Endothelial cell of umbilical vein (primary cell): ENCODE results near the gene FOXK1. TPM values are rescaled to one million over a fixed set of nuclear protein-coding genes. Genes with fewer than 3 reads are reported as not detected.

Experiments
- BruUV-seq: library from RNA; stranded (reverse); fragments of 400-500 nt; replicated peaks from 2 replicates; lab custom pipeline; 2021; lab: Mats Ljungman, UMichigan
- CTCF ChIA-PET: fragments of 300-600, 350-600 bp; sonication (Branson Sonifier 250); formaldehyde crosslinking; loops from one replicate; lab custom pipeline; 2021; ENCODE audit warnings: antibody characterized with exemption, inconsistent platforms; lab: Charles Lee
- POLR2A ChIA-PET: fragments of 300-600, 350-600 bp; sonication (Branson Sonifier 250); formaldehyde crosslinking; loops from one replicate; lab custom pipeline; 2021; ENCODE audit warnings: antibody characterized with exemption, inconsistent platforms; lab: Charles Lee
- DNase-seq: peaks from one replicate; pipeline ENCODE4 v3.0.0-alpha.2; 2011; ENCODE audit warnings: low read depth, low spot score
- FAIRE-seq: peaks from 2 replicates; lab custom pipeline; 2011; peaks lifted over from hg19 to GRCh38; lab: Jason Lieb, UNC
- H2AFZ ChIP-seq: 2 replicates; pipeline ENCODE4 v1.6.0; 2012; ENCODE audit warnings: low read depth, low read length, control low read depth, inconsistent platforms
- H3K27ac ChIP-seq: 2 replicates; pipeline ENCODE4 v1.5.1; 2011; ENCODE audit warnings: low read depth, mild to moderate bottlenecking, control low read depth, low read length, moderate library complexity; ENCODE audit not compliant: insufficient read depth
- H3K27me3 ChIP-seq, 2 experiments: 2 replicates each; pipeline versions ENCODE4 v1.6.0 to v1.6.1; 2011; ENCODE audit warnings: low read length in 2 of 2, mixed read lengths in 1 of 2; ENCODE audit not compliant: control insufficient read depth in 2 of 2, insufficient read depth in 2 of 2
- H3K36me3 ChIP-seq, 2 experiments: 2 replicates in 1 of 2; 3 replicates in 1 of 2; pipeline ENCODE4 v1.5.1; 2011; ENCODE audit warnings: low read length in 2 of 2, mild to moderate bottlenecking in 1 of 2, moderate library complexity in 1 of 2; ENCODE audit not compliant: control insufficient read depth in 2 of 2, insufficient read depth in 2 of 2; ENCODE audit errors: extremely low read depth in 1 of 2
- H3K4me1 ChIP-seq: 3 replicates; pipeline ENCODE4 v1.5.1; 2011; ENCODE audit warnings: mild to moderate bottlenecking, low read length; ENCODE audit not compliant: control insufficient read depth, insufficient read depth; ENCODE audit errors: extremely low read depth
- H3K4me2 ChIP-seq: 2 replicates; pipeline ENCODE4 v1.6.1; 2011; ENCODE audit warnings: low read length, control low read depth, mixed read lengths; ENCODE audit not compliant: insufficient read depth
- H3K4me3 ChIP-seq, 3 experiments: fragments of 200-600 bp in 1 of 3; sonication (generic), shearing (Covaris generic) in 1 of 3; replicated peaks in 1 of 3; 2 replicates each; pipeline ENCODE4 v1.5.1; 2011 to 2016; ENCODE audit warnings: control low read depth in 3 of 3, low read length in 3 of 3, mild to moderate bottlenecking in 2 of 3, inconsistent platforms in 1 of 3, low read depth in 1 of 3, moderate library complexity in 1 of 3; ENCODE audit not compliant: insufficient read depth in 1 of 3
- H3K79me2 ChIP-seq: 2 replicates; pipeline ENCODE4 v1.6.0; 2012; ENCODE audit warnings: low read length, inconsistent platforms; ENCODE audit not compliant: control insufficient read depth, insufficient read depth
- H3K9ac ChIP-seq: replicated peaks from 2 replicates; pipeline ENCODE3; 2011; ENCODE audit warnings: low read length, control low read depth; ENCODE audit not compliant: insufficient read depth; ENCODE audit errors: extremely low read depth
- H3K9me1 ChIP-seq: replicated peaks from 3 replicates; pipeline ENCODE4 v1.6.0; 2011; ENCODE audit warnings: mild to moderate bottlenecking, low read length; ENCODE audit not compliant: control insufficient read depth, insufficient read depth; ENCODE audit errors: extremely low read depth
- H3K9me3 ChIP-seq: replicated peaks from 2 replicates; pipeline ENCODE4 v1.5.1; 2012; ENCODE audit warnings: low read length, inconsistent platforms; ENCODE audit not compliant: control insufficient read depth, insufficient read depth
- H4K20me1 ChIP-seq: replicated peaks from 2 replicates; pipeline ENCODE3; 2011; ENCODE audit warnings: mild to moderate bottlenecking, low read length; ENCODE audit not compliant: control insufficient read depth, insufficient read depth; ENCODE audit errors: extremely low read depth
- EZH2 ChIP-seq: IDR thresholded peaks from 2 replicates; pipeline ENCODE4 v1.6.1; 2012; ENCODE audit warnings: borderline replicate concordance, low read depth, mild to moderate bottlenecking, moderate library complexity, low read length, inconsistent platforms; ENCODE audit not compliant: severe bottlenecking
- GATA2 ChIP-seq: IDR thresholded peaks from 2 replicates; pipeline ENCODE4 v1.7.0; 2011; ENCODE audit warnings: low read depth, mild to moderate bottlenecking, moderate library complexity, mixed read lengths, low read length; ENCODE audit not compliant: insufficient read length, insufficient read depth
- JUN ChIP-seq: IDR thresholded peaks from 2 replicates; pipeline ENCODE4 v1.6.1; 2011; ENCODE audit warnings: borderline replicate concordance, low read depth; ENCODE audit not compliant: insufficient read length, insufficient read depth
- MYC ChIP-seq: IDR thresholded peaks from one replicate; pipeline ENCODE4 v1.6.1; 2011; ENCODE audit warnings: mild to moderate bottlenecking, low read depth, low read length
- POLR2AphosphoS5 ChIP-seq: IDR thresholded peaks from 2 replicates; pipeline ENCODE4 v1.6.1; 2012; ENCODE audit warnings: low read depth, mild to moderate bottlenecking, control low read depth, low read length, moderate library complexity; ENCODE audit not compliant: insufficient read depth
- dilution Hi-C: fragments of 300-500 bp; cut with MboI; formaldehyde crosslinking; loops from one replicate; pipeline ENCODE4 v1.15.0; 2019; ENCODE audit warnings: low sequenced_read_pairs; ENCODE audit not compliant: extremely low pct_ligation_motif_present
- intact Hi-C: fragments of 100-400 bp; cut with micrococcal nuclease; formaldehyde crosslinking; loops from one replicate; pipeline ENCODE4 v1.10.0; 2022
- polyA plus RNA-seq, 4 experiments: library from polyadenylated mRNA; depleted of rRNA in 3 of 4; stranded (reverse) in 3 of 4; unstranded in 1 of 4; fragments of >200 nt; gene quantifications; 2 replicates each; pipeline versions ENCODE4 v1.2.1 to v1.2.3, GENCODE V29; 2011 to 2012; ENCODE audit warnings: missing spikeins in 1 of 4
- total RNA-seq: library from RNA; stranded (reverse); gene quantifications from 2 replicates; pipeline ENCODE4 v1.2.3, GENCODE V29; 2021
- TF ChIP-seq, protein P1 (sequence below), 2 donors: IDR thresholded peaks; 1 replicate in 1 of 2; 2 replicates in 1 of 2; pipeline ENCODE4 v1.5.1; 2011; ENCODE audit warnings: low read length in 2 of 2, mild to moderate bottlenecking in 2 of 2, moderate library complexity in 2 of 2, control low read depth in 1 of 2, inconsistent platforms in 1 of 2, low read depth in 1 of 2; ENCODE audit not compliant: insufficient read depth in 1 of 2; ENCODE audit errors: extremely low read depth in 1 of 2
- TF ChIP-seq, protein P2 (sequence below): IDR thresholded peaks from 2 replicates; pipeline ENCODE4 v1.6.1; 2011; ENCODE audit not compliant: insufficient read depth, insufficient read length

FOXK1 gene
- total and polyA plus RNA-seq, 2 donors (not counting 3 experiments of a cell fraction or from before 2014, with no cell fraction given) = 8.0 to 52.1 TPM

DNA sequence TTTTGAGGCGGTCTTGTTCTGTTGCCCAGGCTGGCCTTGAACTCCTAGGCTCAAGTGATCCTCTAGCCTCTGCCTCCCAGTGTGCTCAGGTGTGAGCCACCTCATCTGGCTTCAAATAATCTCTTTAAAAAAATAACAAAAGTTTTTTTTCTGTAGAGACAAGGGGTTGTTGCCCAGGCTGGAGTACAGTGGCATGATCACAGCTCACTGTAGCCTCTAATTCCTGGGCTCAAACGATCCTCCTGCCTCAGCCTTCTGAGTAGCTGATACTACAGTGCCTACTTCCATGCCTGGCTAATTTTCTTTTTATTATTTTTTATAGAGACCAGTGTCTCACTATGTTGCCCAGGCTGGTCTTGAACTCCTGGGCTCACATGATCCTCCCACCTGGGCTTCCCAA, 11.7 kb downstream of the FOXK1 start:
- no peak for FAIRE-seq
- H3K4me3 ChIP-seq = no peak overlapping the region
- H3K27ac ChIP-seq = no peak overlapping the region
- DNase-seq = no peak
- intact Hi-C loops (no loop called here), dilution Hi-C loops (no loop called here)
- no peaks in the 10 kb centered on the region for H3K9me1 ChIP-seq
- peaks cover 91% of the 10 kb centered on the region for H3K79me2 ChIP-seq
- H3K4me2 ChIP-seq = no peak overlapping the region
- peaks cover 0 to 4% of the 10 kb centered on the region in 2 experiments for H3K36me3 ChIP-seq
- TF ChIP-seq, protein P1, sequence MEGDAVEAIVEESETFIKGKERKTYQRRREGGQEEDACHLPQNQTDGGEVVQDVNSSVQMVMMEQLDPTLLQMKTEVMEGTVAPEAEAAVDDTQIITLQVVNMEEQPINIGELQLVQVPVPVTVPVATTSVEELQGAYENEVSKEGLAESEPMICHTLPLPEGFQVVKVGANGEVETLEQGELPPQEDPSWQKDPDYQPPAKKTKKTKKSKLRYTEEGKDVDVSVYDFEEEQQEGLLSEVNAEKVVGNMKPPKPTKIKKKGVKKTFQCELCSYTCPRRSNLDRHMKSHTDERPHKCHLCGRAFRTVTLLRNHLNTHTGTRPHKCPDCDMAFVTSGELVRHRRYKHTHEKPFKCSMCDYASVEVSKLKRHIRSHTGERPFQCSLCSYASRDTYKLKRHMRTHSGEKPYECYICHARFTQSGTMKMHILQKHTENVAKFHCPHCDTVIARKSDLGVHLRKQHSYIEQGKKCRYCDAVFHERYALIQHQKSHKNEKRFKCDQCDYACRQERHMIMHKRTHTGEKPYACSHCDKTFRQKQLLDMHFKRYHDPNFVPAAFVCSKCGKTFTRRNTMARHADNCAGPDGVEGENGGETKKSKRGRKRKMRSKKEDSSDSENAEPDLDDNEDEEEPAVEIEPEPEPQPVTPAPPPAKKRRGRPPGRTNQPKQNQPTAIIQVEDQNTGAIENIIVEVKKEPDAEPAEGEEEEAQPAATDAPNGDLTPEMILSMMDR (IDR thresholded peaks at IDR 0.05; ENCODE audit: extremely low read depth in 1 of 2, insufficient read depth in 1 of 2, low read depth in 1 of 2, low read length in 2 of 2) = no peak
- no peak for TF ChIP-seq GATA2
- no peak for TF ChIP-seq JUN
- TF ChIP-seq, protein P2, sequence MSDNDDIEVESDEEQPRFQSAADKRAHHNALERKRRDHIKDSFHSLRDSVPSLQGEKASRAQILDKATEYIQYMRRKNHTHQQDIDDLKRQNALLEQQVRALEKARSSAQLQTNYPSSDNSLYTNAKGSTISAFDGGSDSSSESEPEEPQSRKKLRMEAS = no peak
- no peak for TF ChIP-seq POLR2AphosphoS5
- no peak for TF ChIP-seq MYC
- no peak for TF ChIP-seq EZH2
- H3K9ac ChIP-seq = no peak overlapping the region
- H3K9me3 ChIP-seq = no peaks in the 10 kb centered on the region
- CTCF ChIA-PET = no interaction called here
- H4K20me1 ChIP-seq = no peaks in the 10 kb centered on the region
- H3K4me1 ChIP-seq = no peaks in the 10 kb centered on the region
- no peak overlapping the region for H2AFZ ChIP-seq
- no TSS peak for BruUV-seq
- H3K27me3 ChIP-seq = no peaks in the 10 kb centered on the region
- POLR2A ChIA-PET = no interaction called here
